Neural progenitor cell (in vitro differentiated cells): ENCODE results near the gene DEPP1.

Experiments used
- CTCF ChIP-seq: fragments of 200-600 bp; sonication (generic); IDR thresholded peaks from 2 replicates; pipeline ENCODE4 v1.5.1; 2017; ENCODE audit warnings: antibody characterized with exemption, mild to moderate bottlenecking
- EZH2 ChIP-seq: fragments of 200-600 bp; sonication (generic); IDR thresholded peaks from 2 replicates; pipeline ENCODE4 v1.6.1; 2017; ENCODE audit warnings: antibody characterized with exemption, mild to moderate bottlenecking, moderate library complexity

GRCh38 chr10:44995914-44996669 is 17.5 kb upstream of the DEPP1 start:
- no peak for TF ChIP-seq CTCF
- no peak for TF ChIP-seq EZH2
